ENCODE data around the gene ENPP1.
"Not testable (repeated sequence)": the region's sequence is repeated elsewhere in the genome, so short reads cannot be mapped to it uniquely, and the experiment has no call there.

Gene ENPP1

DNA sequence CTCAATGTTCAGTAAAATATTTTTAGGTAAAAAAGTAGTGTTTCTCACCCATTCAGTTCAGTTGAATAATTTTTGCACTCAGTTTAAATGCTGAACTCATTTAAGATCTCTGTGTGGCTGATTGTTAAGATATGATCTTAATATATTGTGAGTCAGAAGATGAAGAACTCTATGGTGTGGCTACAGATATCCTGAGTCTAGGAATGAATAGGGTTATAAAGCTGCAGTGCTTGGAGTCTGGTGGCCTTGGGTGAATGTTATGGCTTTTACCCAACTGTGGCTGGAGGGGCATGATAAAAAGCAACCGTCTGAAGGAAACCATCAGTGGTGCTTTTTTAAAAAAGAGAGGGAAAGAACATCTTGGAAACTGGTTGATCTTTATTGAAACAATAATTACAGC is 77.4 kb downstream of the ENPP1 start:
- DNase-seq, result no peak

- DNase-seq, result no peak
These were observed 78.7 kb downstream of the ENPP1 start for GRCh38 chr6:131886517-131886916.

DNA sequence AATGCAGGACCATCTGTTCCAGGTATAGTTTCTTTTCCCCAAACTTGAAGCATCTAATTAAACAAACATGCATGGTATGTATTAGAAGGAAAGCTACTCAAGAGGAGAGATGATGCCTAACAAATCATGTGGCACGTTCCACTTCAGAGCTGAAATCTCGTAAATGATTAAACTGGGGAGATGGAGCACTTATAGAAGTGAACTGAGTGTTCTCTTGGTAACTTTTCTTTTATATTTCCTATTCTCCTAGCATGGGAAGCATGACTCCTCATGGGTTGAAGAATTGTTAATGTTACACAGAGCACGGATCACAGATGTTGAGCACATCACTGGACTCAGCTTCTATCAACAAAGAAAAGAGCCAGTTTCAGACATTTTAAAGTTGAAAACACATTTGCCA is 82.3 kb downstream of the ENPP1 start:
- no peak for DNase-seq

DNA sequence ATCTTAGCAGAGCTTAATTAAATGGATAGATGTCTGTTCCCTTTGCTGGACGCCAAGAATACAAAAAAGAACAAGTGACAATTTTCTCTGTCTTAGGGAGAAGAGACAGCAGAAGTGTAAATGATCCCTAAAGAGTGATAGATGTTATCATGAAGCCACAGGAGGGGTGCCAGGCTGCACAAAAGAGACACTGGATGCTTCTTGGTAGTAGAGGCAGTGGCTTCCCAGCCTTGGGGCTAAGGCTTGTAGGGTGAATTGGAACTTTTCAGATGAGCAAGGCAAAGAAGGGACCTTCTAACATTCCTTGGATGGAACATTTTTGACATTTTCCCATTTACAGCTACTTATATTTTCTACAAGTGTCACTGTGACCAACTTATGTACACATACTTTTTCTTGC is 85.4 kb downstream of the ENPP1 start:
- no peak for DNase-seq

DNA sequence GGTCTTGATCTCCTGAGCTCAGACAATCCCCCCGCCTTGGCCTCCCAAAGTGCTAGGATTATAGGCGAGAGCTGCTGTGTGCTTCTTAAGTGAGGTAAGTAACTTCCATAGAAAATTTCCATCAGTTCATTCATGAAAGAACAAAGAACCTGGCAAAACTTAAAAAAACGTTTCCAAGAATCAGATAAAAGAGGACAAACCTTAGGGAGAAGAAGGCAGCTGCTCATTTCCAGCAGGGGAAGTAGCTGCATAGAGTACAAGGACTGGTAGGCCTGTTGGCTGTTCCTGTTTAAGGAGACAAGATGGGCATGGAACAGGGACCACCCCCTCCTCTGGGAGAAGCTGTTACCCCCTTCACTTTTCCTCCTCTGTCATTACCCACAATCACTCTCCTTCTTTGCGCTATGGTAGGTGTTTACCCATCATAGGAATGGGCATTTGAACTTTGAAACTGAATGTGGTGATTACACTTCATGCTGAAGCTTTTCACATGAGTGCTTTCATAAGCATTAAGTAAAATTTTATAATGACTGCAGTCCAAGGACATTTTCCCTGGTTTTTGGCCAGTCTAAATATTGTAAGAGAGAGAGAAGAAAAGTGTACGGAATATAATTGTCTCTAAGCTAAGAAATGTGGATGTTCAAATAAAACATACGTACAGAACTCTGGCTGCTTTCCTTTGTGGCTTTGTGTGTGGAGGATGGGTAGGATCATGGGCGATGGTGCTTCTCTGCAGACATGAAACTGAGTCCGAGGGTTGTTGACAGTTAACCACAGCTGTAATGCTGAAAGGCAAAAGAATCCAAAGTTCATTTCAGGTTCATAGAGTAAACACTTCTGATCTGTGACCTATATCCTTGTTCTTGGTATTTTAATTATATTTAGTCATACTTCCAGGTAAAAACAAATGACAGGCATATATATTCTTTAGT is 86.9 kb downstream of the ENPP1 start:
- DNase-seq, result no peak

DNA sequence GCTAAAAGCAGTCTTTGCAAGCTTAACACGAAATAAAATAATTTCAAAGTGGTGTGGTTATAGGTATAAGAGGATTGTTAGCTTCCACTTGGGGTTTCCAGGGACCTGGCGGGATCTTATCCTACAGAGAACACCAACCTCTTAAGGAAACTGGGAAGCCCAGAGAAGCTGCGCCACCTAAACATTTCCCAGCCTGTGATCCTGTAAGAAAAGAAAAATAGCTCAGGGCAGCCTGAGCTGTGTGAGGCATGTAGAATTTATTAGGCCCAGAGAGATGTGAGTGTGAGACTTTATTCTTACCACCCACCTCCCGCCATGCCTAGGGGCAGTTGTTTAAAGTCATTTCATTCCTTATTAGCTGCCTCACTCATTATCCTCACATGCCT is 89.2 kb downstream of the ENPP1 start:
- no peak for DNase-seq

DNA sequence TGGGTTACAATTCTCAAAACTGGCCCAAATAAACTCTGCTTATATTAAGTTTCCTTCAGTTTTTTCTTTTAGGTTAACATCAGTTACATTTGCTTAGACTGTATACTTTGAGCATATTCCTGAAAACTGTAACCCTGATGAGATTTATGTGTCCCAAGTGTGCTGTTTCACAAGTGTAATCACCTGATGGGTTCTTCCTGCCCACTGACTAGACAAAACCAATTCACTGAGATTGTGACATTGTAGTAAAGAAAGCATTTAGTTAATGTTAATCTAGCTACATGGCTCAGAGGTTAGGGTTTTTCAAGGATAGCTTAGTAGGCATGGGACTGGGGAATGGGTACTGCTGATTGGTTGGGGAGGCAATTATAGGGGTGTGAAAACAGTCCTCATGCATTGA is 89.8 kb downstream of the ENPP1 start:
- no peak for DNase-seq

- no peak for DNase-seq
These were observed 90.9 kb downstream of the ENPP1 start for GRCh38 chr6:131898718-131899117.

DNA sequence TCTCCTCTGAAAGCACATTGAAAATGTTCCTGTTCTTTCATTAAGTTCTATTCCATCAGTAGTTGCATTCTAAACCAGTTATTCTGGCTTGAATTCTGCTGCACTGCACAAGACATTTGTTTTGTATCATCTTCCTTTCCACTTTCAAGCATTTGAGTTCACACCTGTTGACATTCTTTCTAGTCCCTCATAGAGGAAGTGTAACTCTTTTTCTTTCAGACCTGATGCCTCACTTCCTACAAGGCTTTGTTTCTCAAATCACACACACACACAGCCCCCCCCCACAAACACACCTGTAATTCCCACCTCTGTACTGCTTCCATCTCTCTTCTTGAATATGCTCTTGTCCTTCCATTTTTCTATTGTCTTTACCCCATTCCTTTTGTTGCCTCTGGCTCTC is 92.4 kb downstream of the ENPP1 start:
- DNase-seq, result no peak

DNA sequence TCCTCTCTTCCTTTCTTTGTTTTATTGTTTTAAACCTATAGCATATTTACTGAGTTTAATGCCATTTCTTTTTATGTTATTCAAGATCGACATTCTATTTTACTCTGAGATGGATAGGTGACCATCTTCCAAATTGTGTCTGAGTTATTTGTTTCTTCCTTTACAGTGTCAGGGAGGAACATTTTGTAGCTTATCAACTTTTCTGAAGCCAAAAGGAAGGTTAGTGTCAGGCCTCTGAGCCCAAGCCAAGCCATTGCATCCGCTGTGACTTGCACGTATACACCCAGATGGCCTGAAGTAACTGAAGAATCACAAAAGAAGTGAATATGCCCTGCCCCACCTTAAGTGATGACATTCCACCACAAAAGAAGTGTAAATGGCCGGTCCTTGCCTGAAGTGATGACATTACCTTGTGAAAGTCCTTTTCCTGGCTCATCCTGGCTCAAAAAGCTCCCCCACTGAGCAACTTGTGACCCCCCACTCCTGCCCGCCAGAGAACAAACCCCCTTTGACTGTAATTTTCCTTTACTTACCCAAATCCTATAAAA is 93.6 kb downstream of the ENPP1 start:
- not testable (repeated sequence) for DNase-seq

GRCh38 chr6:131903734-131904133 is 95.9 kb downstream of the ENPP1 start:
- not testable (repeated sequence) for DNase-seq

DNA sequence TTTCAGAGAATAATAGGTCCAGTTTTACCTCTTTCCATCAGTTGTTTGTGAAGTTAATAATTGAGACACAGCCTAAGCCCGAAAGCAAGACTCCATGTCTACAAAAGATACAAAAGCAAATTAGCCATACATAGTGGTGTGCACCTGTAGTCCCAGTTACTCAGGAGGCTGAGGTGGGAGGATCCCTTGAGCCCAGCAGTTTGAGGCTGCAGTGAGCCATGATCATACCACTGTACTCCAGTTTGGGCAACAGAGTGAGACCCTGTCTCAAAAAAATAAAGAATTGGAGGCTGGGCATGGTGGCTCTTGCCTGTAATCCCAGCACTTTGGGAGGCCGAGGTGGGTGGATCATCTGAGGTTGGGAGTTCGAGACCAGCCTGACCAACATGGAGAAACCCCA is 101.0 kb downstream of the ENPP1 start:
- not testable (repeated sequence) for DNase-seq

GRCh38 chr6:131909408-131910218 is 101.8 kb downstream of the ENPP1 start:
- DNase-seq, result peak; percentile 75 to 84

DNA sequence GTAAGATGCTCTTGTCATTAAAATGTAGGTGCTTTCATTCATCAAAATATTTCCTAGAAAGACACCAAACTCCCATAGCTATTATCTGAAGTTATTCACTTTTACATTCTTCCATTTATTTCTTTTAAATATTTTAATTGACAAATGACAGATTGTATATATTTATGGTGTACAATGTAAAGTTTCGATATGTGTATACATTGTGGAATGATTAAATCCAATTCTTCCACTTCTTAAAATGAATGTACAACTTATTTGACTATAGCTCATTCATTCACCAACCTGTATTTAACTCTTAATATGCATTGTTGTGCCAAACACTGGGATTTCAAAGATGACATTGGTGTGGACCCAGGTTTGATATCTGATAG is 102.4 kb downstream of the ENPP1 start:
- DNase-seq, result no peak

GRCh38 chr6:131910956-131911355 is 103.1 kb downstream of the ENPP1 start:
- DNase-seq, result no peak

- DNase-seq, result no peak
These were observed 104.1 kb downstream of the ENPP1 start for GRCh38 chr6:131911951-131912350.

- DNase-seq, result no peak
These were observed 106.4 kb downstream of the ENPP1 start for GRCh38 chr6:131914234-131914633.

GRCh38 chr6:131914967-131915751 is 107.3 kb downstream of the ENPP1 start:
- peak; percentile 58 to 60 for DNase-seq

- not testable (repeated sequence) for DNase-seq
These were observed 108.4 kb downstream of the ENPP1 start for GRCh38 chr6:131916091-131916796.

DNA sequence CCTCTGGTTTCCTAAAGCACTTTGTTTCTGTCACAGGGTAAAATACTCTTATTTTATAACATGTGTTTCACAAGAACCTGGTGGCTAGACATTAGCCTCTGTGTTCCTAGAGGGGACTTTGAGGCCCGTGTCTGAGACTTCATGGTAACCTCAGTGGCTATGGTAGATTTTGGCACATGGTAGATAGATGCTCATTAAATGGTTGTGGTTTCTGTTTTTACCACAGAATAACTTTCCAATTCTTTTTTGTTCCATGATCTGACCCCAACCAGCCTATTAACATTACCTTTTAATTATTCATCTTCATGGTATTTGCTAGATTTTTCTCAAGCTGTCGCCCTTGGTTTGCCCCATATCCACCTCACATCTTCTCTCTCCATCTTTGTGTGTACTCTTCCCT is 109.0 kb downstream of the ENPP1 start:
- DNase-seq, result no peak

DNA sequence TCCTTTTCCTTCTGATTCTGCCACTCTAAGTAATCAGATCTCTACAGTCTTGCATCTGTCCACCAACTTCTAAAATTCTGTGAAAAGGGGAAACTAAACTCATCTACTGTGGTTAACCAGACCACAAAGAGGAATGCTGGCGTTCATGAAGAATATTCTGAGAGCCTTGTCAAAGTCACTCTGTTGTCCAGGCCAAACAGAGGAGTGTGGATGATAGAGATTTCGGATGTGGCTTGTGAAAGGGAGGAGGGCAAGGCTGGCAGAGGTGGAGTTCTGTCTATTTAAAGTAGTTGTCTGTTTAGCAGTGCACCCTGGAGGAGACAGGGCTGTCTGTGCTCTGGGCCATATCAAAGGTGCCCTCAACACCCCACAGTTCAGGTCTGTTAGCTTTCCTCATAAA is 109.5 kb downstream of the ENPP1 start:
- no peak for DNase-seq

Measured in stimulated activated CD4-positive, alpha-beta T cell treated with anti-CD3 and anti-CD28 coated beads, Interleukin-2, amount 100 ng/mL, for 24 hours (primary cell).